K562 (cell line): Measurements from ENCODE around the gene MTMR12. TPM values are rescaled to one million over a fixed set of nuclear protein-coding genes. Genes with fewer than 3 reads are reported as not detected.
A peak's percentile ranks its signal among the peaks of the same experiment; 100 is the strongest.

Experiments used
- COPS2 ChIP-seq: fragments of 450-650 bp; conservative IDR thresholded peaks from 2 replicates; pipeline ENCODE4 v1.6.1; 2016; ENCODE audit warnings: mild to moderate bottlenecking, moderate library complexity
- EGR1 ChIP-seq: fragments of 450-650 bp; conservative IDR thresholded peaks from 2 replicates; pipeline ENCODE4 v1.6.1; 2017; ENCODE audit warnings: mild to moderate bottlenecking
- FOXJ3 ChIP-seq: sonication (generic); formaldehyde crosslinking; IDR thresholded peaks from 2 replicates; pipeline ENCODE4 v1.4.0; 2020; ENCODE audit warnings: mild to moderate bottlenecking, missing genetic modification reagents
- MAFK ChIP-seq: IDR thresholded peaks from 2 replicates; pipeline ENCODE4 v1.6.1; 2011; ENCODE audit warnings: low read length, improper control_type of control experiment
- NCOA2 ChIP-seq, 2 experiments: fragments of 450-650 bp; IDR thresholded peaks; 2 replicates each; pipeline ENCODE4 v1.6.1; 2018; ENCODE audit warnings: mild to moderate bottlenecking in 2 of 2, moderate library complexity in 1 of 2; ENCODE audit not compliant: partially characterized antibody in 2 of 2
- NFE2 ChIP-seq: IDR thresholded peaks from 2 replicates; pipeline ENCODE4 v1.6.1; 2014; ENCODE audit warnings: antibody characterized with exemption, low read depth
- NR2C1 ChIP-seq, 2 experiments: fragments of 450-650 bp; IDR thresholded peaks; 2 replicates each; pipeline ENCODE4 v1.6.1; 2017; ENCODE audit warnings: mild to moderate bottlenecking in 2 of 2, antibody characterized with exemption in 1 of 2, inconsistent platforms in 1 of 2, missing compliant biosample characterization in 1 of 2, missing genetic modification characterization in 1 of 2
- RFX7 ChIP-seq: fragments of 250-450 bp; sonication (Bioruptor Pico); IDR thresholded peaks from 2 replicates; pipeline ENCODE4 v1.5.1; 2021; ENCODE audit warnings: mild to moderate bottlenecking
- SAP30 ChIP-seq: fragments of 200-600 bp; sonication (generic); IDR thresholded peaks from 2 replicates; pipeline ENCODE4 v1.6.1; 2012; ENCODE audit warnings: borderline replicate concordance, low read depth, mild to moderate bottlenecking, moderate library complexity, low read length, control low read depth, inconsistent platforms; ENCODE audit not compliant: insufficient read depth, poor library complexity, severe bottlenecking
- SRF ChIP-seq, 2 experiments: fragments of 250-450, 450-650 bp in 1 of 2; sonication (Bioruptor Pico) in 1 of 2; sonication (generic) in 1 of 2; formaldehyde crosslinking; IDR thresholded peaks; 2 replicates each; pipeline versions ENCODE4 v1.5.0 to v1.5.1; 2020 to 2022; ENCODE audit warnings: mild to moderate bottlenecking in 1 of 2, missing genetic modification reagents in 1 of 2
- TEAD4 ChIP-seq, 2 experiments: sonication (generic) in 1 of 2; formaldehyde crosslinking in 1 of 2; IDR thresholded peaks; 2 replicates each; pipeline versions ENCODE4 v1.6.1 to v1.8.0; 2012 to 2022; ENCODE audit warnings: borderline replicate concordance in 1 of 2, inconsistent platforms in 1 of 2, low read length in 1 of 2, mild to moderate bottlenecking in 1 of 2, missing genetic modification reagents in 1 of 2
- ZBTB1 ChIP-seq: sonication (generic); formaldehyde crosslinking; IDR thresholded peaks from 2 replicates; pipeline ENCODE4 v1.8.1; 2023; ENCODE audit warnings: missing genetic modification reagents, low read depth, mild to moderate bottlenecking, borderline replicate concordance
- ZBTB7A ChIP-seq: IDR thresholded peaks from 2 replicates; pipeline ENCODE4 v1.6.1; 2011; ENCODE audit warnings: low read depth, mild to moderate bottlenecking, low read length, moderate library complexity, borderline replicate concordance; ENCODE audit not compliant: control insufficient read depth
- ZNF146 ChIP-seq: IDR thresholded peaks from one replicate; pipeline ENCODE4 v1.6.1; 2018; ENCODE audit warnings: missing compliant biosample characterization; ENCODE audit not compliant: unreplicated experiment
- ZNF586 ChIP-seq: fragments of 450-650 bp; formaldehyde crosslinking; conservative IDR thresholded peaks from 2 replicates; pipeline ENCODE4 v1.4.0; 2020; ENCODE audit warnings: mild to moderate bottlenecking, moderate library complexity
- polyA plus RNA-seq, 8 experiments: library from polyadenylated mRNA; depleted of rRNA in 4 of 8; stranded (reverse) in 5 of 8; unstranded in 3 of 8; fragments of >200 nt; fragmentation: Nextera tagmentation in 2 of 8; fragmentation: Illumina TruSeq in 1 of 8; extraction: Ambion mirVana in 2 of 8; extraction: Trizol in 1 of 8; gene quantifications; 2 replicates each; pipeline versions ENCODE4 v1.2.1 to v1.2.3, GENCODE V29; 2011 to 2014; ENCODE audit warnings: inconsistent platforms in 1 of 8, missing spikeins in 1 of 8
- total RNA-seq, 7 experiments: library from RNA; depleted of rRNA in 6 of 7; stranded (reverse); fragments of >200 nt in 6 of 7; fragmentation: Illumina TruSeq in 2 of 7; extraction: Trizol in 2 of 7; gene quantifications; 2 replicates each; pipeline versions ENCODE4 v1.2.1 to v1.2.3, GENCODE V29; 2011 to 2021; ENCODE audit warnings: low replicate concordance in 1 of 7
- TF ChIP-seq, protein P1 (sequence below): fragments of 450-650 bp; formaldehyde crosslinking; IDR thresholded peaks from 2 replicates; pipeline ENCODE4 v1.4.0; 2022; ENCODE audit warnings: missing genetic modification characterization
- TF ChIP-seq, protein P2 (sequence below): sonication (generic); formaldehyde crosslinking; IDR thresholded peaks from 2 replicates; pipeline ENCODE4 v1.8.1; 2023; ENCODE audit warnings: mild to moderate bottlenecking, missing genetic modification reagents
- TF ChIP-seq, protein P3 (sequence below), 2 experiments: IDR thresholded peaks in 1 of 2; conservative IDR thresholded peaks in 1 of 2; 2 replicates each; pipeline ENCODE4 v1.6.1; 2016; ENCODE audit warnings: low read depth in 2 of 2, mild to moderate bottlenecking in 1 of 2, missing compliant biosample characterization in 1 of 2, missing genetic modification characterization in 1 of 2, moderate library complexity in 1 of 2

The MTMR12 gene
- total and polyA plus RNA-seq, 9 of the 15 experiments (the other 6 are each of a cell fraction or from before 2014, with no cell fraction given) = 4.0 to 28.7 (median 17.1) TPM

DNA sequence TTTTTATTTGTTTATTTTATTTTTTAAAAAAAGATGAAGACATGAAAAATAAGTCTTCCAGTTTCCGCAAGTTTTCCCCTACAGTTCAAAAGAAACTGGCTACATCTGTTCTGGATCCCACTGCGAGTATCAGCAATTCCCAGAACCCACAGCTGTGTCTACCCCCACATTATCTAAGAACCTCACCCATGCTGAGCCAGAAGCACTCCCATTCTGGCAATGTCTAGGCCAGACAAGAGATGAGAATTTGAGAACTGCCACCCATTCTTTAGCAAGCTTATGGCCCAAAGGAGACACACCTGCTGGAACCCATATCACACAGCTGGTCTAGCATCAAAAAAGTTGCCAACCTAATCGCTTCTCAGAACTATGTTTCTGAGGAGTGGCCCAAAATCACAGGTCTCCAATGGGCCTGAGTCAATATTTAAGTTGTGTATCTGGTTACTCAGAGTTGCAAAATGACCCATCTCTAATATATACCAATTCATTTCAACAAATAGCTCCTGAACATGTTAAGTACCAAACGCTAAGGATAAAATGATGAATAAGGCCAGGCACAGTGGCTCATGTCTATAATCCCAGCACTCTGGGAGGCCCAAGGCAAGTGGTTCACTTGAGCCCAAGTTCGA, 27.1 kb downstream of the MTMR12 start (continued):
- no peak for TF ChIP-seq RFX7
- no peak for TF ChIP-seq NFE2
- no peak for TF ChIP-seq ZBTB1 (CRISPR knock-in tag)
- no peak for TF ChIP-seq FOXJ3 (CRISPR knock-in tag)
- peak; percentile 90 for TF ChIP-seq TEAD4 (IDR thresholded peaks at IDR 0.05; ENCODE audit: low read length)
- no peak for TF ChIP-seq TEAD4 (CRISPR knock-in tag; IDR thresholded peaks at IDR 0.05; ENCODE audit: borderline replicate concordance)
- TF ChIP-seq, protein P1, sequence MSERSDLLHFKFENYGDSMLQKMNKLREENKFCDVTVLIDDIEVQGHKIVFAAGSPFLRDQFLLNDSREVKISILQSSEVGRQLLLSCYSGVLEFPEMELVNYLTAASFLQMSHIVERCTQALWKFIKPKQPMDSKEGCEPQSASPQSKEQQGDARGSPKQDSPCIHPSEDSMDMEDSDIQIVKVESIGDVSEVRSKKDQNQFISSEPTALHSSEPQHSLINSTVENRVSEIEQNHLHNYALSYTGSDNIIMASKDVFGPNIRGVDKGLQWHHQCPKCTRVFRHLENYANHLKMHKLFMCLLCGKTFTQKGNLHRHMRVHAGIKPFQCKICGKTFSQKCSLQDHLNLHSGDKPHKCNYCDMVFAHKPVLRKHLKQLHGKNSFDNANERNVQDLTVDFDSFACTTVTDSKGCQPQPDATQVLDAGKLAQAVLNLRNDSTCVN = no peak
- no peak for TF ChIP-seq EGR1
- no peak for TF ChIP-seq MAFK
- no peak for TF ChIP-seq NR2C1 (IDR thresholded peaks at IDR 0.05)
- no peak for TF ChIP-seq NR2C1 (tag; IDR thresholded peaks at IDR 0.05)
- no peak for TF ChIP-seq COPS2
- TF ChIP-seq NCOA2 (IDR thresholded peaks at IDR 0.05; ENCODE audit: partially characterized antibody in 2 of 2) = no peak
- no peak for TF ChIP-seq ZNF146 (CRISPR knock-in tag)
- TF ChIP-seq, protein P2, sequence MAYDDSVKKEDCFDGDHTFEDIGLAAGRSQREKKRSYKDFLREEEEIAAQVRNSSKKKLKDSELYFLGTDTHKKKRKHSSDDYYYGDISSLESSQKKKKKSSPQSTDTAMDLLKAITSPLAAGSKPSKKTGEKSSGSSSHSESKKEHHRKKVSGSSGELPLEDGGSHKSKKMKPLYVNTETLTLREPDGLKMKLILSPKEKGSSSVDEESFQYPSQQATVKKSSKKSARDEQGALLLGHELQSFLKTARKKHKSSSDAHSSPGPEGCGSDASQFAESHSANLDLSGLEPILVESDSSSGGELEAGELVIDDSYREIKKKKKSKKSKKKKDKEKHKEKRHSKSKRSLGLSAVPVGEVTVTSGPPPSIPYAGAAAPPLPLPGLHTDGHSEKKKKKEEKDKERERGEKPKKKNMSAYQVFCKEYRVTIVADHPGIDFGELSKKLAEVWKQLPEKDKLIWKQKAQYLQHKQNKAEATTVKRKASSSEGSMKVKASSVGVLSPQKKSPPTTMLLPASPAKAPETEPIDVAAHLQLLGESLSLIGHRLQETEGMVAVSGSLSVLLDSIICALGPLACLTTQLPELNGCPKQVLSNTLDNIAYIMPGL (CRISPR knock-in tag) = no peak
- TF ChIP-seq ZNF586 (CRISPR knock-in tag) = no peak
- TF ChIP-seq SRF (CRISPR knock-in tag; IDR thresholded peaks at IDR 0.05) = no peak
- no peak for TF ChIP-seq ZBTB7A
- TF ChIP-seq, protein P3, sequence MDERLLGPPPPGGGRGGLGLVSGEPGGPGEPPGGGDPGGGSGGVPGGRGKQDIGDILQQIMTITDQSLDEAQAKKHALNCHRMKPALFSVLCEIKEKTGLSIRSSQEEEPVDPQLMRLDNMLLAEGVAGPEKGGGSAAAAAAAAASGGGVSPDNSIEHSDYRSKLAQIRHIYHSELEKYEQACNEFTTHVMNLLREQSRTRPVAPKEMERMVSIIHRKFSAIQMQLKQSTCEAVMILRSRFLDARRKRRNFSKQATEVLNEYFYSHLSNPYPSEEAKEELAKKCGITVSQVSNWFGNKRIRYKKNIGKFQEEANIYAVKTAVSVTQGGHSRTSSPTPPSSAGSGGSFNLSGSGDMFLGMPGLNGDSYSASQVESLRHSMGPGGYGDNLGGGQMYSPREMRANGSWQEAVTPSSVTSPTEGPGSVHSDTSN (CRISPR knock-in tag; IDR thresholded peaks at IDR 0.05; ENCODE audit: low read depth) = no peak
- TF ChIP-seq, protein P3 (tag; conservative IDR thresholded peaks at IDR 0.05; ENCODE audit: low read depth) = no peak
- no peak for TF ChIP-seq SAP30
